ENCODE measurements around the gene CMBL.
A peak's percentile ranks its signal among the peaks of the same experiment; 100 is the strongest.
"Not testable (repeated sequence)": the region's sequence is repeated elsewhere in the genome, so short reads cannot be mapped to it uniquely, and the experiment has no call there.

The CMBL gene

GRCh38 chr5:10291692-10292339 lies 15.9 kb downstream of the CMBL start:
- no peak for DNase-seq
- intact Hi-C loops (cut with DNase I): no loop called here

DNA sequence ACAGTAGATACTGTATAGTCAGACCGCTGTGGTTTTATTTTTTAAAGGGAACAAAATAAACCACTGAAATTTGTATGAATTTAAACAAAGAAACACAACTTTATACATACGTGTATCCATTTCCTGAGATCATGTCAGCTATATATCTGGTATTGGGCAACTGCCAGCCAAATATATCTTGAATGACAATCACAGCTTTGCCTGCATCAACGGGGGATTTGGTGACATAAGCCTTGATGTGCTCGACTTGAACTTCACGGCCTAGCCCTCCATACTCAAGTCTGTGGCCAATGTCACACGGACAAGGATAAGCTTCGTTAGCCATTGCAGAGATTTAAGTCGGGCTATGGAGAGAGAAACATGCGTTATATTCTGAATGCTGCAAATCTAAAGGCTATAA lies 17.3 kb downstream of the CMBL start:
- DNase-seq: no peak
- intact Hi-C loops (cut with DNase I): no loop called here

- no peak for DNase-seq
- intact Hi-C loops (cut with DNase I): loop anchor here (10.0 kb wide), 1 partner anchor 335 kb away; no protein-coding TSS in a partner anchor
Measured at GRCh38 chr5:10289991-10290390, 17.7 kb downstream of the CMBL start.

DNA sequence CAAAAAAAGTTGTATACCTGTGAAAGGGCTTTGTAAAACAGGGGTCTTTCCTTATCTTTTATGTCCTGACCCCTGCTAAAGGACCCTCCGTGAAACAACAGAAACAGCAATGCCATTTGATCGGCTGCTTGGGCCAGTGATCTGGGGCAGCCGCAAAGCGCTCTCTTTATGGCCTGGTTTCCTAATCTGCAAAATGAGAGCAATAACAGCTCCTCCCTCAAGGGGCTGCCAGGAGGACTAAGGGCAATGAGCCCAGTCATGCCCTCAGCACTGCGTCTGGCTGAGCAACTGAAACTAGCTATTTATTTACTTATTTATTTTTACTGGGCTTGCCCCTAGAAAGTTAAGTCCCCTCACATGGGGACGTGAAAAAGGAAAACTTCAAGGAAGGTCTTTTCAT lies 18.3 kb downstream of the CMBL start:
- intact Hi-C loops (cut with DNase I): loop anchor here (10.0 kb wide), 1 partner anchor 335 kb away; no protein-coding TSS in a partner anchor

DNA sequence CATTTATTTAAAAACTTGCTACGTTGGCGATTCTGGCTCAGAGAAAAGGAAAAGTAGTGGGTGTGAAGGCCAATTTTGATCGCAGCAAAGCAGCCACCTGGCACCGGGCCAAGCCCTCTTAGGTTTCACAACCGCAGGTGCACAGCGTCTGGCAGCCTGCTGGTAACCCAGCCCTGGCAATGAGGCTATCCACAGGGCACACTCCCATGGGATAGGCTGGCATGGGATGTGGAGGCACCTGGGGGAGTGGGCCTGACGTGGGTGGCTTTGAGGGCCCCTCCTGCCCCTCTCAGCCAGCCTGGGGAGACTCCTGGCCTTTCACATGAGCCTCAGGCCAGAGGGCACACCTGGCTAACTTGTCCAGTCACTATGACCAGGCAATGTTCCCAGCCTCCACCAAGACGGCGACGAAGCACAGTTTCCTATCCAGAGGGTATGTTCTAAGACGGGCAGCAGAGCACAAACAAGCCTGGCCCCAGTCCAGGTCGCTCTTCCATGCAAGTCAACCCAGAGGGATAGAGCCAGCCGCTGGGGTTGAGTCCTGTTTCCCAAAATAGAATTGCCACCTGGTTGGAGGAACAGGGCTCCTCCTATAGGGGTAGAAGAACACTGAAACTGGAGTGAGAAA lies 19.0 kb downstream of the CMBL start:
- intact Hi-C loops (cut with DNase I): loop anchor here (10.0 kb wide), 1 partner anchor 336 kb away; no protein-coding TSS in a partner anchor
- peak in 3 of 42 donors; percentile 9 to 53 (median 37) for DNase-seq

More for the DNA sequence above, 18.3 kb downstream of the CMBL start:
- DNase-seq: peak in 11 of 42 donors; percentile 14 to 54 (median 30)

DNA sequence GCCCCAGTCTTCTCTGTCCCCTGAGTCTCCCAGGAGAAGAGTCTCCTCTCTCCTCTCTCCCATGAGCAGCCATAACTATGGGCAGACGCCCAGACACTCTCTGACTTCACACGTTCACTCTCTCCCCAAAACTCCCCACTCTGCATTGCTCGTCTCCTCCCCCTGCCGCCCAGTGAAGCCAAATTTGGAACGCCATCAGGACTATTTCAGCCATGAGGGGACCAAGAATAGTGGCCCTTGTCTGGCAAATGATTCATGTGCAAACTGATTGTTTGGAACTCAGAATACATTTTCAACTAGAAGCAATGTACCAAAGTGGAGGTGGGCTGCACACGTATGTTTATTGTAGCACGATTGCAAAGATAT lies 20.9 kb downstream of the CMBL start:
- intact Hi-C loops (cut with DNase I): loop anchor here (10.0 kb wide), 1 partner anchor 338 kb away; no protein-coding TSS in a partner anchor

GRCh38 chr5:10286162-10286861 lies 21.4 kb downstream of the CMBL start:
- peak in 3 of 42 donors; percentile 10 to 32 (median 12) for DNase-seq
- intact Hi-C loops (cut with DNase I): loop anchor here (10.0 kb wide), 1 partner anchor 338 kb away; no protein-coding TSS in a partner anchor

More for the DNA sequence above, 20.9 kb downstream of the CMBL start:
- no peak for DNase-seq

GRCh38 chr5:10285362-10285761 lies 22.3 kb downstream of the CMBL start:
- DNase-seq: peak in 1 of 42 donors; percentile 2
- intact Hi-C loops (cut with DNase I): loop anchor here (10.0 kb wide), 1 partner anchor 339 kb away; no protein-coding TSS in a partner anchor

GRCh38 chr5:10283927-10284635 lies 23.6 kb downstream of the CMBL start:
- intact Hi-C loops (cut with DNase I): loop anchor here (1.0 to 10.0 kb wide), 2 partner anchors 140 to 341 kb away; no protein-coding TSS in a partner anchor
- peak; percentile 75 to 95 (median 90) for DNase-seq

DNA sequence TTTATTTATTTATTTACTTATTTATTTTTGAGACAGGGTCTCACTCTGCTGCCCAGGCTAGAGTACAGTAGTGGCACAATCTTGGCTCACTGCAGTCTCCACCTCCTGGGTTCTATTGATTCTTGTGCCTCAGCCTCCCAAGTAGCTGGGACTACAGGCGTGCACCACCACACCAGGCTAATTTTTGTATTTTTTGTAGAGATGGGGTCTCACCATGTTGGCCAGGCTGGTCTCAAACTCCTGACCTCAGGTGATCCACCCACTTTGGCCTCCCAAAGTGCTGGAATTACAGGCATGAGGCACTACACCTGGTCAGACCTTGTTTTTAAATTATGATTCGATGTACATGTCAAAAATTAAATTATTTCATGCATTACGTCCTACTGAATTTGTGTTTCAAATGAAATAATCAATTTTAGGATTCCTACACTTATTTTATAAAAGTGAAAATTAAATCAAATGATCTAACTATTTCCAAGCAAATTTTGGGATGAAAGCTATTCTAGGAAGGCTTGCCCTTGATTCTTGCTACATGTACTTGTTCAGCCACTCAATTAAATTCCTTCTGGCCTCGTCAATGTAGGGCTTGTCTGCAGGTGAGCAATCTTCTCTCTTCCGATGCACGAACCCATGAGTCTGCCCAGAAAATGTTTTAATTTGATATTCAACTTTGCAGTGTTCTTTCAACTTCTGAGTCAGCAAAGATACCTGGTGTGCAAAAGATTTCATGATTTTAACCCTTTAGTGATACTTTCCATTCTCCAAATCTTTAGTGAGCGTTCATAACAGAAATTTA lies 27.6 kb downstream of the CMBL start:
- intact Hi-C loops (cut with DNase I): loop anchor here (10.0 kb wide), 1 partner anchor 345 kb away; no protein-coding TSS in a partner anchor
- DNase-seq: peak in 1 of 42 donors; percentile 1

- intact Hi-C loops (cut with DNase I): no loop called here
- no peak for DNase-seq
Measured at GRCh38 chr5:10279328-10279727, 28.4 kb downstream of the CMBL start.

- intact Hi-C loops (cut with DNase I): no loop called here
- DNase-seq: peak in 1 of 42 donors; percentile 14
Measured at GRCh38 chr5:10278658-10279279, 28.9 kb downstream of the CMBL start.

DNA sequence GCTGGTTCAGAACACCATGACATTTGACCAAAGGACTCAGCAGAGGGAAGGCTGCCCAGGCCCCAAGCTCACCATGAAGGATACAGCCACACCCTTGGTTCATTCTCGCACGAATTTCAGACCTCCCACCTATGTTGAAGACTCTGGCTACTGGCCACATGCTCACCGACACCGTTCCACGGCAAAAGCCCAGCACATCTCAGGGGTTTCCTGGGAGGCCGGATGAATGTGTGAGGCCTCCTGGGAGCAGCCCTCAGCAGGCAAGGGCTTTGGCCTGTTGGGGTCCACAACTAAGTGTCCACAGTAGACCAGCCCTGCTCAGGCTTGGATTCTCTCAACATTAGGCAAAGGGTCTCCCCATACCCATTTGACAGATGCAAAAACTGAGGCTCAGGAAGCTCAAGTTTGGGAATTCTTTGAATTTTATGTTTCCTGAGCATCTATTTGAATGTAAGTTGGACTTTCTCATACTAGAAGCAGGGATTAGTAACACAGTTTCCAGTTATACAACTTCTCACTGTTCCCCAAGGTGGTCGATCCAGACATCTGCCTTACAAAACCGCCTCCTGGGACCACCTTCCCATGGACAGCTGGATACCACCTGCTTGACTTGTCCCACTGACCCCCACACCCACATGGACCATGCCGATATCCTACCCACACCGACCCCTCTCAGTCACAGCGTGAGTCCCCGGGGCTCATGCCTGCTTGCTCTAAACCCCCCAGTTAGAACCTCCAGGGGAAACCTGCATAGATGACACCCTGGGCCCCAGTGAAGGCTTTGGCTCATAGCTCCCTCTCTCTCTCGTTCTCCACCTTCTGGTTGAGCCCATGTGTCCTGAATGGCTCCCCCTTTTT lies 29.7 kb downstream of the CMBL start:
- peak in 1 of 42 donors; percentile 11 for DNase-seq
- intact Hi-C loops (cut with DNase I): no loop called here

- no peak for DNase-seq
- intact Hi-C loops (cut with DNase I): no loop called here
Measured at GRCh38 chr5:10276691-10277090, 31.0 kb downstream of the CMBL start.

DNA sequence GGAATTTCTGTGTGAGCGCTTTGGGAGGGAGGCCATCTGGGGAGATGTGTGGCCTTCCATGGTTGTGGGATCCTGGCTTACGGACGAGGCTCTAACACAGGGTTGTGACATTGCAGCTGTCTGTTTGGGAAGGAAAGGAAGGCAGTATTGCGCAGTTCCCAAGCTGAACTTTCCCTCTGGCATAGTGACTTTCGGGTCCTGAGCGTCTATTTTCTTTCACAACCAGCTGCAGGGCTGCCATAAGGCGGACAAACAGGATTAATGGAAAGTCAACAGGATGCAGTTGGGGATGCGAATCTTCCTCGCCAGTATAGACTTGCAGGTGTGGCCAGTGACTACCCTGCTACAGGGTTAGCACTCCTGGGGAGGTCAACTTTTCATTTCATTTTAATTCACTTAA lies 31.7 kb downstream of the CMBL start:
- DNase-seq: peak in 1 of 42 donors; percentile 10
- intact Hi-C loops (cut with DNase I): no loop called here

GRCh38 chr5:10275460-10275859 lies 32.2 kb downstream of the CMBL start:
- intact Hi-C loops (cut with DNase I): no loop called here
- DNase-seq: no peak

- intact Hi-C loops (cut with DNase I): not testable (repeated sequence)
- DNase-seq: peak in 1 of 42 donors; percentile 14
Measured at GRCh38 chr5:10272875-10273209, 34.9 kb downstream of the CMBL start.
